ENCODE results near the gene SSBP4.

The SSBP4 gene

GRCh38 chr19:18456279-18456678 lies 37.1 kb downstream of the SSBP4 start:
- H3K4me3 ChIP-seq (ENCODE audit: low read length) = no peak overlapping the region
- H3K9me3 ChIP-seq (ENCODE audit: control insufficient read depth, low read length) = no peaks in the 10 kb centered on the region
- H3K9ac ChIP-seq (ENCODE audit: low read length) = no peak overlapping the region
- peaks cover 68% of the 10 kb centered on the region for H3K4me1 ChIP-seq (ENCODE audit: control insufficient read depth, insufficient read depth, low read length)
- peaks cover 19% of the 10 kb centered on the region for H3K36me3 ChIP-seq (ENCODE audit: control insufficient read depth, insufficient read depth, low read length, severe bottlenecking)
- H3K27me3 ChIP-seq (replicated peaks; ENCODE audit: control insufficient read depth, insufficient read depth, low read length) = no peaks in the 10 kb centered on the region
- no peak for DNase-seq (ENCODE audit: low read depth)

GRCh38 chr19:18456974-18457373 lies 37.8 kb downstream of the SSBP4 start:
- peaks cover 66% of the 10 kb centered on the region for H3K4me1 ChIP-seq (ENCODE audit: control insufficient read depth, insufficient read depth, low read length)
- no peak overlapping the region for H3K4me3 ChIP-seq (ENCODE audit: low read length)
- no peaks in the 10 kb centered on the region for H3K9me3 ChIP-seq (ENCODE audit: control insufficient read depth, low read length)
- no peak for DNase-seq (ENCODE audit: low read depth)
- peaks cover 19% of the 10 kb centered on the region for H3K36me3 ChIP-seq (ENCODE audit: control insufficient read depth, insufficient read depth, low read length, severe bottlenecking)
- no peaks in the 10 kb centered on the region for H3K27me3 ChIP-seq (replicated peaks; ENCODE audit: control insufficient read depth, insufficient read depth, low read length)
- H3K9ac ChIP-seq (ENCODE audit: low read length) = peak overlapping the region; percentile 17

- H3K9me3 ChIP-seq (ENCODE audit: control insufficient read depth, low read length) = no peaks in the 10 kb centered on the region
- peak overlapping the region; percentile 17 for H3K9ac ChIP-seq (ENCODE audit: low read length)
- H3K4me1 ChIP-seq (ENCODE audit: control insufficient read depth, insufficient read depth, low read length) = peaks cover 59% of the 10 kb centered on the region
- DNase-seq (ENCODE audit: low read depth) = no peak
- no peak overlapping the region for H3K4me3 ChIP-seq (ENCODE audit: low read length)
- H3K27me3 ChIP-seq (replicated peaks; ENCODE audit: control insufficient read depth, insufficient read depth, low read length) = no peaks in the 10 kb centered on the region
- H3K36me3 ChIP-seq (ENCODE audit: control insufficient read depth, insufficient read depth, low read length, severe bottlenecking) = peaks cover 22% of the 10 kb centered on the region
These were observed 38.5 kb downstream of the SSBP4 start for GRCh38 chr19:18457483-18458331.

- Histone ChIP-seq H3K9ac (ENCODE audit: low read length) (peak overlapping the region; percentile 39), H3K27me3 (replicated peaks; ENCODE audit: control insufficient read depth, insufficient read depth, low read length) (no peaks in the 10 kb centered on the region), H3K36me3 (ENCODE audit: control insufficient read depth, insufficient read depth, low read length, severe bottlenecking) (peaks cover 30% of the 10 kb centered on the region), H3K4me3 (ENCODE audit: low read length) (no peak overlapping the region), H3K4me1 (ENCODE audit: control insufficient read depth, insufficient read depth, low read length) (peaks cover 61% of the 10 kb centered on the region), H3K9me3 (ENCODE audit: control insufficient read depth, low read length) (no peaks in the 10 kb centered on the region)
- DNase-seq (ENCODE audit: low read depth) = no peak
These were observed 41.7 kb downstream of the SSBP4 start for GRCh38 chr19:18460900-18461299.

- DNase-seq (ENCODE audit: low read depth) = no peak
- Histone ChIP-seq H3K4me1 (ENCODE audit: control insufficient read depth, insufficient read depth, low read length) (peaks cover 59% of the 10 kb centered on the region), H3K9ac (ENCODE audit: low read length) (peak overlapping the region; percentile 39), H3K9me3 (ENCODE audit: control insufficient read depth, low read length) (no peaks in the 10 kb centered on the region), H3K36me3 (ENCODE audit: control insufficient read depth, insufficient read depth, low read length, severe bottlenecking) (peaks cover 25% of the 10 kb centered on the region), H3K4me3 (ENCODE audit: low read length) (no peak overlapping the region), H3K27me3 (replicated peaks; ENCODE audit: control insufficient read depth, insufficient read depth, low read length) (no peaks in the 10 kb centered on the region)
These were observed 42.3 kb downstream of the SSBP4 start for GRCh38 chr19:18461471-18461870.

GRCh38 chr19:18464646-18465045 lies 45.4 kb downstream of the SSBP4 start:
- peak; percentile 87 for DNase-seq (ENCODE audit: low read depth)
- peaks cover 25% of the 10 kb centered on the region for H3K36me3 ChIP-seq (ENCODE audit: control insufficient read depth, insufficient read depth, low read length, severe bottlenecking)
- no peaks in the 10 kb centered on the region for H3K27me3 ChIP-seq (replicated peaks; ENCODE audit: control insufficient read depth, insufficient read depth, low read length)
- H3K4me1 ChIP-seq (ENCODE audit: control insufficient read depth, insufficient read depth, low read length) = peaks cover 42% of the 10 kb centered on the region
- no peak overlapping the region for H3K4me3 ChIP-seq (ENCODE audit: low read length)
- H3K9ac ChIP-seq (ENCODE audit: low read length) = peak overlapping the region; percentile 69
- no peaks in the 10 kb centered on the region for H3K9me3 ChIP-seq (ENCODE audit: control insufficient read depth, low read length)

GRCh38 chr19:18465214-18465963 lies 46.2 kb downstream of the SSBP4 start:
- Histone ChIP-seq H3K27me3 (replicated peaks; ENCODE audit: control insufficient read depth, insufficient read depth, low read length) (no peaks in the 10 kb centered on the region), H3K4me3 (ENCODE audit: low read length) (no peak overlapping the region), H3K4me1 (ENCODE audit: control insufficient read depth, insufficient read depth, low read length) (peaks cover 43% of the 10 kb centered on the region), H3K9me3 (ENCODE audit: control insufficient read depth, low read length) (no peaks in the 10 kb centered on the region), H3K9ac (ENCODE audit: low read length) (peak overlapping the region; percentile 69), H3K36me3 (ENCODE audit: control insufficient read depth, insufficient read depth, low read length, severe bottlenecking) (peaks cover 25% of the 10 kb centered on the region)
- no peak for DNase-seq (ENCODE audit: low read depth)

- Histone ChIP-seq H3K4me3 (ENCODE audit: low read length) (no peak overlapping the region), H3K9me3 (ENCODE audit: control insufficient read depth, low read length) (no peaks in the 10 kb centered on the region), H3K36me3 (ENCODE audit: control insufficient read depth, insufficient read depth, low read length, severe bottlenecking) (peaks cover 19% of the 10 kb centered on the region), H3K9ac (ENCODE audit: low read length) (no peak overlapping the region), H3K4me1 (ENCODE audit: control insufficient read depth, insufficient read depth, low read length) (peaks cover 37% of the 10 kb centered on the region), H3K27me3 (replicated peaks; ENCODE audit: control insufficient read depth, insufficient read depth, low read length) (no peaks in the 10 kb centered on the region)
- DNase-seq (ENCODE audit: low read depth) = no peak
These were observed 46.8 kb downstream of the SSBP4 start for GRCh38 chr19:18465964-18466339.

GRCh38 chr19:18466354-18466753 lies 47.2 kb downstream of the SSBP4 start:
- DNase-seq (ENCODE audit: low read depth) = no peak
- H3K4me1 ChIP-seq (ENCODE audit: control insufficient read depth, insufficient read depth, low read length) = peaks cover 33% of the 10 kb centered on the region
- no peak overlapping the region for H3K9ac ChIP-seq (ENCODE audit: low read length)
- H3K36me3 ChIP-seq (ENCODE audit: control insufficient read depth, insufficient read depth, low read length, severe bottlenecking) = peaks cover 15% of the 10 kb centered on the region
- H3K9me3 ChIP-seq (ENCODE audit: control insufficient read depth, low read length) = no peaks in the 10 kb centered on the region
- no peak overlapping the region for H3K4me3 ChIP-seq (ENCODE audit: low read length)
- no peaks in the 10 kb centered on the region for H3K27me3 ChIP-seq (replicated peaks; ENCODE audit: control insufficient read depth, insufficient read depth, low read length)

GRCh38 chr19:18467978-18468377 lies 48.8 kb downstream of the SSBP4 start:
- H3K27me3 ChIP-seq (replicated peaks; ENCODE audit: control insufficient read depth, insufficient read depth, low read length) = no peaks in the 10 kb centered on the region
- H3K36me3 ChIP-seq (ENCODE audit: control insufficient read depth, insufficient read depth, low read length, severe bottlenecking) = peaks cover 11% of the 10 kb centered on the region
- no peak for DNase-seq (ENCODE audit: low read depth)
- no peak overlapping the region for H3K9ac ChIP-seq (ENCODE audit: low read length)
- H3K4me1 ChIP-seq (ENCODE audit: control insufficient read depth, insufficient read depth, low read length) = peaks cover 29% of the 10 kb centered on the region
- H3K4me3 ChIP-seq (ENCODE audit: low read length) = no peak overlapping the region
- no peaks in the 10 kb centered on the region for H3K9me3 ChIP-seq (ENCODE audit: control insufficient read depth, low read length)

GRCh38 chr19:18468517-18468916 lies 49.3 kb downstream of the SSBP4 start:
- DNase-seq (ENCODE audit: low read depth) = no peak
- peaks cover 29% of the 10 kb centered on the region for H3K4me1 ChIP-seq (ENCODE audit: control insufficient read depth, insufficient read depth, low read length)
- H3K4me3 ChIP-seq (ENCODE audit: low read length) = no peak overlapping the region
- no peaks in the 10 kb centered on the region for H3K9me3 ChIP-seq (ENCODE audit: control insufficient read depth, low read length)
- no peaks in the 10 kb centered on the region for H3K27me3 ChIP-seq (replicated peaks; ENCODE audit: control insufficient read depth, insufficient read depth, low read length)
- peaks cover 11% of the 10 kb centered on the region for H3K36me3 ChIP-seq (ENCODE audit: control insufficient read depth, insufficient read depth, low read length, severe bottlenecking)
- no peak overlapping the region for H3K9ac ChIP-seq (ENCODE audit: low read length)

Measured in adipocyte (in vitro differentiated cells).